COR-L47 (cell line): ENCODE data around the gene C16orf92.
"Not testable (repeated sequence)": the region's sequence is repeated elsewhere in the genome, so short reads cannot be mapped to it uniquely, and the experiment has no call there.

Source experiments
- DNase-seq: peaks from one replicate; lab custom pipeline; 2025; lab: John Stamatoyannopoulos, UW

The C16orf92 gene

DNA sequence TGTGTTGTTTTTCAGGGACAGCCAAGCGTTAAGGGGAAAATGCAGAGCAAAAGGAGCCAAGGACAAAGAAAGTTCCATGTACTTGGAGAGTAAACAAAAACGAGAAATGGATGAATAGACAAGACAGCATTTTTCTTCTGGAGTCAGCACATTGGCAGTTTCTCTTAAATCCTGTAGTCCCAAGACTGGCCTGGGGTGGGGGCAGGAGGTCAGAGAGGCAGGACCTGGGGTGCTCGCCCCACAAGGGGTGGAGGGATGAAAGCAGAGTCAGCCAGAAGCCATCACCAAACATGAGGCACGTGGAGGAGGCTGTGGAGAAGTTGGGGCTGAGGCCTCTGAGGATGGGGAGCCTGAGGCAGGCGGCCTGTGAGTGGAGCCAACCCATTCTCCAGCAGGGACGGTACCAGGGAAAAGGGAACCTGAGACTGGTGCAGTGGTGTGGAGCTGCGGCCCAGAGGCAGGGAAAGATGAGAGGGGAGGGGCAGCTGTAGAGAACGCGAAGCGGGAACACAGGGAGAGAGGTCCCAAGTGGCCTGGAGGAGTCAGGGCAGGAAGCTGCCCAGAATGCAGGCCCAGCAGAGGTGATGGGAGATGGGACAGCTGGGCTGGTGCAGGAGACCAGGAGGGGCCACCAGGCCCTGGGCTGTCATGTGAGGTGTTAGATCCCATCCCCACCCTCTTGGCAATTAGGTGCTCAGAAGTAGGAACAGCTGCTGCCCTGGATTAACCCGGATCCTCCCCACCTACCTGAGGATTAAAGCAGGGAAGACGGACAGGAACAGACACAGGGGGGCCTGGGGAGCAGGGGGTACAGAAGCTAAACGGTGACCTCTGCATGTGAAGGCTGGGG lies 4.8 kb downstream of the C16orf92 start:
- no peak for DNase-seq

DNA sequence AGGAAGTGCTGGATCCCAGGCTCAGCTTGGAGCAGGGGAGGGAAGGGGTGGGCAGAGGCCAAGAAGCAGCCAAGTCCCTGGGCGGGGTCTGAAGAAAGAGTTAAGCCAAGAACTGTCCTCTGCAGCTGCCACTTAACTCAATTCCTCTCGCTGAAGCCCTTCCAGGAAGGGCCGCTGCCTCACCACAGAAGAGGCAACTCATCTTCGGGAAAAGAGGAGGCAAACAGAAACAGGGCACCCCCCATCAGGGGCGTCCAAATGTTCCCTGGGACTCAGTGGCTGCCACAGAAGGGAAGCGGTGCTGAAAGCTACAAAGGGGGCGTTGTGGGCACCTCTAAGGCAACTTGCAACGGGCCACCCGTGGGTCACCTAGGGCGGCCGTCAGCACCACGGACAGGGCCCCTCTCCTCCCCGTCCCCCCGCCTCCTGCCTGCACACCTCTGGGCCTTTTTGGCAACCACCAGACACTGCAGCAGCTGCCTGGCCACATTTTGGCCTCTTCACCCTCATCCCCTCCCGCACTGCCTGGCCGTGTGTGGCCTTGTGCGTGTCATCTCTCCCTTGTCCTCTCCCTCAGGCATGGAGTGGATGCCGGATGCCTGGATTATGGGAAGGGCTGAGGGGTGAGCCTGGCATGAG lies 5.6 kb downstream of the C16orf92 start:
- DNase-seq = no peak

DNA sequence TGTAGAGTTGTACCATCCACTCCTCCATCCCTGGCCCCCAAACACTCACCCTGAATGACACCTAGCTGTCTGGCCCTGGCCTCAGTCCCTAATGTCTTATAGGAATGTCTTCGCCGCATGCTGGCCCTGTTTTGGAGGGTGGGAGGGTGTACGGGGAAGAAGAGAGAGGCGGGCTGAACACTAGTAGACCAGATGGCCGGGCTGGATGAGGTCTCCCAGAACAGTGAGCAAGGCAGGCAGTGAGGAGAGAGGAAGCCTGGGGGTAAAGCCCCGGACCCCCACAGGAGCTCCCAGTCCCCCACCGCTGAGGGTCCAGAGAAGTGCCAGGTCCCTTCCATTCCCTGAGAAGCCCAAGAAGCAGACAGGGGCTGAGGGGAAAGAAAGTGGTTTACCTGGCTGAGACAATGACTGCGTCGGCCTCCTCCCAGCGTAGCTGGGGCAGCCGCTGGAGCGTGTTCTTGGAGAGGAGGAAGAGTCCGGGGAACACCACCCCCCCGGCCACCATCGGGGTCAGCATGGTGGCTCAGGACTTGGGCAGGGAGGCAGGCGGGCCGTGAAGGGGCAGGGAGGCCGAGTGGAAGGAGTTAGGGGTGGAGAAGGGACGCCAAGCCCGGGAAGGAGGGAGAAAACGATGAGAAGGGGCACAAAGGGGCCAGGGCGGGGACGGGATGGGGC lies 7.2 kb downstream of the C16orf92 start:
- DNase-seq = no peak

DNA sequence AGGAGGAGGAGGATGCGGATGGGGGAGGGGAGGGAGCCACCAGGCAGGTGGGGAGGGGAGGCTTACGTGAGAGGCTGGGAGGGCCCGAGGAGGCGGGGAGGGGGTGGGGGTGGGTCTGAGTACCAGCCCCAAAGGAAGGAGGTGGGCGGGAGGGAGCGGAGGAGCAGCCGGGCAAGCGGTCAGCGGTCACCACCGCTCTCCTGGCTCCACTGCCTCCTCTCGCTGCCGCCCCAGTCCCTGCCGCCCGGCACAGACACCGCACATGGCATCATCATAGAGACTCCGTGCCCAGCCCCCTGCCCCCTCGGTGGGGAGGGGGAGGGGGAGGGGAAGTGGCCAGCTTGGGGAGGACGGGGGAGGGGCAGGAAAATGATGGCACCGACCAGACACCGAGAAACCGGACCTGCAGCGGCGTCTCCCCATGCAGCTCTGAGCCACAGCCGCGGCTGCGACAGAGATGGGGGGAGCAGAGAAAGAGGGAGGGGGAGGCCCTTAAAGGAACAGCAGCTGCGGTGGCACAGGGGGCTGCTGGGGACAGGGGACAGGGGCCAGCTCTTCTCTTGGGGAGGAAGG lies 7.9 kb downstream of the C16orf92 start, which contains the start of gene TLCD3B:
TSS of gene TLCD3B (minus strand) at position 431 of the 573 bp plus-strand sequence. CDS start 744 bp downstream, outside the sequence.
- peak; percentile 54 for DNase-seq

DNA sequence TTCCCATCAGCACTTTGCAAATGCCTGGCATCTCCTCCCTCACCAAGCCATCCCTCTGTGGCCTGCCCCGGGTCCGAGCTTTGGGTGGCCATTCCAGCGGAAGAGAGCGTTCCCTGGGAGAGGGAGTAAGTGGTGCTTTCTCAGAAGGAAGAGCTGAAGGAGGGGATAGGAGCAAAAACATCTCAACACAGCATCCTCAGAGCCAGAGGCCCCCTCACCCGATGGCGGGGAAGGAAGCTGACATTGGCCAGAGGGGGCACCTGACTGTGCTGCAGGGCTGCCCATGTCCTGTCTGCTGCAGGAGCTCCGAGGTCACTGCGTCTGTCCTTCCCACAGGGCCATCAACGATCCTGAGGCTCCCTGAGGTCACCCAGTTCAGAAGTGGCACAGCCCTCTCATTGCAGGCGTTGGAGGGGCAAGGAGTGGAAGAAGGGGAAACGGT lies 8.5 kb downstream of the C16orf92 start:
- DNase-seq = no peak

DNA sequence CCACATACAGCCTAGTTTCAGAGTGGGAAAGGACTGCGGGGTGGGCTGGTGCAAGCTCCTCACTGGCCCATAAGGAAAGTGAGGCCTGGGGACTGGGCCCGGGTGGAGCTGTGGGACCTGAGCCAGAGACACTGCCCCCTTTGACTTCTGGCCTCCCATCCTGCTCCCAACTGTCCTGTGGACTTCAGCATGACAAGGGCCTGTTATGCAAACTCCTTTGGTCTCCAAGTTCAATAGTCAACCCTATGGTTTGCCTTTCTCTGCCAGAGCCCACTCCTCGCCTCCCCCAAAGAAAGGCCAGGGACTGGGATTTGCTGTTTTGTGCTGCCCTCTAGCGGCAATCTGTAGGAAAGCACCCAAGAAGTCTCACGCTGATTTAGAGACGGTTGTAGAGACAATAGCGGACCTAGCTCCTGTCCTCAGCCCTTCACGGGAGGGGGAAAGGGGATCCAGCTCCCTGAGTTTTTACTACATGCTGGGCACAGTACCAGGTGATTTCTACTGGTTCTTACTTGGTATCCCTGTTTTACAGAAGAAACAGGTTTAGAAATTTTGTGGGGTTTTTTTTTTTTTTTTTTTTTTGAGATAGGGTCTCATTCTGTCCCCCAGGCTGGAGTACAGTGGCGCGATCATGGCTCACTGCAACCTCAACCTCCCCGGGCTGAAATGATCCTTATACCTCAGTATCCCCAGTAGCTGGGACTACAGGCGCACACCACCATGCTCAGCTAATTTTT lies 9.3 kb downstream of the C16orf92 start:
- DNase-seq = peak; percentile 73

DNA sequence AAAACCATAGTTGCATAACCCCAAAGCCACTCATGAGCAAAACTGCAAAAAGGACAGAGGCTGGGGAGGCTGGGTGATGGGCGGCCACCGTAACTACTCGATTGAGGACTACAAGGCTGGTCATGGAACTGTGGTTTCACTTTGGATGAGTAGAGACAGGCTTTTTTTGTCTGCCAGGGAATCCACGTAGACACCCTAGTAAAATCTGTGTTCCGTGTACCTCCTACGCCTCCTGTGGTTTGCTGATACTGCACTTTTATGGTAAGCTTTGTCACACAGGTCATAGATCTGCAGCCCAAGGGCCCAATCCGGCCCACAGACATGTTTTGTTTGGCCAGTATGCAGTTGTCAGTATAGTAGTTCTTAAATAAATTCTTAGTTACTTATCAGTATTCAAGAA lies 10.3 kb downstream of the C16orf92 start:
- DNase-seq = no peak

DNA sequence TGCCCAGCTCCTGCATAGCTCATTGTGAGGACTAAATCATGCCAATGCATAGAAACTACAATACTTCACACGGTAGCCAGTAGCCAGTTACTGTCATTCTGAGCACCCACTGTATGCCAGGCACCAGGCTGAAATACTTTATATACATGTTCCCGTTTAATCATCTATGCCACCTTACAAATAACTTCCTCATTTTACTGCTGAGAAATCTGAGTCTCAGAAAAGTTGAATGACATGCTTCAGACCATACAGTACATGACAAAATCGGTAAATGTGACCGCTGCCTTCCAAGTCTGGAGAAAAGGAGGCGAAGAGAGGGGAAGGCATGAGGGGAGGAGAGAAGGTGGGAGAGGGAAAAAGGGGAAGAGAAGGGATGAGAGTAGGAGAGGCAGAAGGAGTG lies 17.2 kb downstream of the C16orf92 start:
- DNase-seq = no peak

DNA sequence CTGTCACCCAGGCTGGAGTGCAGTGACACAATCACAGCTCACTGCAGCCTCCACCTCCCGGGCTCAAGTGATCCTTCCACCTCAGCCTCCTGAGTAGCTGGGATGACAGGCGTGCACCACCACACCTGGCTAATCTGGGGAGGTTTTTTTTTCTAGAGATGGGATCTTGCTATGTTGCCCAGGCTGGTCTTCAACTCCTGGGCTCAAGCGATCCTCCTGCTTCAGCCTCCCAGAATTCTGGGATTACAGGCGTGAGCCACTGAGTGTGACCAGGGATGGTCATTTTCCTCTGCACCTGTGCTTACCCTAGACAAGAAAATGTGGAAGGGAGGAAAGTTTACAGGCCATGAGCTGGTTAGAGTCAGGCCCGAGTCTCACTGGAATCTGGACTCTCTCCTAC lies 17.7 kb downstream of the C16orf92 start:
- DNase-seq = not testable (repeated sequence)

DNA sequence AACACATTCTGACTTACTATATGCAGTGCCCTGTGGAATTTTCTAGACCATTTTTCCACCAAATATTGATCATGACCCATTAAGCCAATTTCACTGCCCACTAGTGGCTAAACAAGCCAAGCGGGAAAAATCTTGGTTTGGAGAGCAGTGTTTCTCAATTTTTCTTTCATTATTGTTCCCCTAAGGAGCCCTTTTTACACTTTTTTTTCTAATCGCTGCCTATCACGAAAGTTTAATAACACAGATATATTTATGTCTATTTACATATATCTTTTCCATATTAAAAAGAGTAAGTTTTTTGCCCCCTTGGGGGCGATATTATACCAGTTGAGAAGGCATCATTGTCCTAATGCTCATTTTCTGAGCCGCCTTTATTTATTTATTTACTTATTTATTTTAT lies 18.8 kb downstream of the C16orf92 start:
- no peak for DNase-seq

DNA sequence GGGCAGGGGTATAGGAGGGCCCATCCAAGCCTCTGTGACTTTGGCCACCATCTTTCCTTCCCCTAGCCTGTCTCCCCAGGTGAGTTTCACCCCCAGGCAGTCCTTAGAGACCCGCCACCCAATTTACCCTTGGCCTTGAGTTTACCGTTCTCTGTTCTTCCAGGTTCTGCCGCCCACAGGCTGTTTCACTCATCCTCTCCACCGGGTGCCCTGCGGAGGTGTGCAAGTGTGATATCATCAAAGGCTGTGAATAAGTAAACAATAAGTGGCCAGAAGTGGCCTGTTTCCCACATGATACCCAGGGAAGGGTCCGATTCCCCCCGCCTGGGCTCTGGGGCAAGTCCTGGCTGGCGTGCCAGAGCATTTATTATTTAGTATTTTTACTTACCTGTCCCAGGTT lies 23.2 kb downstream of the C16orf92 start:
- no peak for DNase-seq

DNA sequence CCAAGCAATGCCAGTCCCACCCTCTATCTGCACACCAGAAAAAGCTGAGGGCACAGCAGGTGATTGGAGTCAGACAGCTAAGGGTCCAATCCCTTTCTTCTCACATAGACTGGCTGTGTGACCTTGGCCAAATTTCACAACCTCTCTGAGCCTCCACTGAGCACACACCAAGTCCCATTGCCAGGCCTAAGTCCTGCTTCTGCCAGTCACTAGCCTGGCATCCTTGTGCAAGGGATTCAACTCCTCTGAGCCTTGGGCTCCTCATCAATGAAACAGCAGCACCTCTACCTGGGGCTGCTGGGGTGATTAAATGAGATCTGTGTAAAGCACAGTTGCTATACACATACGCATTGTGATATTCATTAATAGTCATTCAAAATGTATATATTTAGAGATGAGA lies 23.6 kb downstream of the C16orf92 start:
- no peak for DNase-seq

DNA sequence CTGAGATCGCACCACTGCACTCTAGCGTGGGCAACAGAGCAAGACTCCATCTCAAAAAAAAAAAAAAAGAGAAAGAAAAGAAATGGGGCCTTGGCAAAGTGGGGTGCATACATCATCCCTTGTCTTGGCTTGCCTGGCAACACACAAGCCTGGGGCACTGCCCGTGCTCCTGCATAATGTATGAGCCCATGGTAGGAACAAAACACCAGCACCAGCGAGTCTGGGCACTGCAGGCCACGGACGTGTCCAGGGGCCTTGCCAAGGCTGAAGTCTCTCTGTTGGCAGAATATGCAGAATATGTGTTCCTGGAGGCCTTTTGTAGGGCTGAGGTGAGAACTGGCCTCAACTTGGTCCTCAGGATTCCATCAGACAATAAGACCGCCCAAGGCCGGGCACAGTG lies 26.9 kb downstream of the C16orf92 start:
- no peak for DNase-seq

DNA sequence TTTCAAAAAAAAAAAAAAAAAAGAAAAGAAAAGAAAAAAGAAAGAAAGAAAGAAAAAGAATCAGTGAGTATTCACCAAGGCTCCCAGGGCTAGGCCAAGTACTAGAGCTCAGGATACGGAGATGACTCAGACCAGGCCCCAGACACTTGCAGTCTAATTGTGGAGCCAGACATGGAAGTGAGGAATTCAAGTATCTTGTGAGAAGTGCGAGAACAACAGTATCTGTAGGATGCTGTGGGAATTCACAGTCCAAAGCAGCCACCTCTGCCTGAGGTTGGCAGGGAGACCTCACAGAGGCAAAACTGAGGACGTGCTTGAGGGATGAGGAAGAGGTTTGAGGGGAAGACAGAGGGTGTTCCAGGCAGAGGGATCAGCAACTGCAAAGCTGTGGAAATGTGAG lies 28.5 kb downstream of the C16orf92 start:
- no peak for DNase-seq

DNA sequence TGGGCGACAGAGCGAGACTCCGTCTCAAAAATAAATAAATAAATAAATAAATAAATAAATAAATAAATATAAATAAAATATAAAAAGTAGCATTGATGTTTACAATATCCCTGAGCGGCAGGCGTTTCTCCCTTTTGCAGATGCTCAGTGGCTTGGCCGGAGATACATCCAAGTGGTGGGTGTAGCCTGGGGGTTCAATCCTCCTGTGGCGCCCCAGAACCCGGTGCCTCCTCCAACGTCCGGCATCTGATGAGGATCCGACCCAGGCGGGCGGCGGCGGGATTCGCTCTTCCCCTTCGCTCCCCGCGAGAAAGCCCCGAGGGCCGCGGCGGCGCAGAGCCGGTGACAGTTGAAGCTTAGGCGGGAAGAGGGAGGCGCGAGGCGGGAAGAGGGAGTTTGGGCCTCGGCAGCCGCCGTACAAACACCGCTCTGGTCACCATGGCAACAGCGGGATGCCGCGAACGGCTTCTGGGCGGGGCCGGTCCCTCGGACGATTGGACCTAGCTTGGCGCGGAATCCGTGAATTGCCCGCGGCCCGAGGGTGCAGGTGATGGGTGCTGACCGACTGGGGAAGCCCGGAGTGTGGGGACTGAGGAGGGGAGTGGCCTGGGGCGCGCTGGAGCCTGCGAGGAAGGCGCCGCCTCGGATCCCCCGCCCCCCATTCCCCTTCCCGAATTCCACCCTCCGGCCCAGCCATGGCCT lies 29.8 kb downstream of the C16orf92 start:
- peak; percentile 96 for DNase-seq

DNA sequence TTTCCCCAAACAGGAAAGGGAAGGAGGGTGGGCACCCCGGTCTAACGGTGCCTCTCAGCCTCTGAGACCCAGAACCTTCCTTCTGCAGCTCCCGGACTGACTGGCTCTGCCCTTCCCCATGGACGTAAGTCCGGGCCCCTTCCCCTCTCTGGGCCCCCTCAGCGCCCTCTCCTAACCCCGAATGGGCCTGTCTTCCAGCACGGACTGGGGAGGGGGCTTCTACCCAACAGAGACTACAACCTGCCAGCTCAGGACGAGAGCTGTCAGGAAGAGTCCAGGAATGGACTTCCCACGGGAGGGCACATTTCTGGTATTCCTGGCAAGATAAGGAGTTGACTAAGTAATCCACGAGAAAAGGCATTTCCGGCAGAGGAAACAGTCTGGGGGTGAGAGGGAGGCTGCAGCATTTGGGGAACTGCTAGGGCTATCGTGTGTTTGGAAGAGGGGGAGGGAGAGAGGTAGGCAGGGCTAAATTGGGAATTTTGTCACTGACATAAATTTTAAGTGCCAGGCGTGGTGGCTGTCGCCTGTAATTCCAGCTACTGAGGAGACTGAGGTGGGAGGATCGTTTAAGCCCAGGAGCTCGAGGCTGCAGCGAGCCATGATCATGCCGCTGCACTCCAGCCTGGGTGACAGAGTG lies 30.5 kb downstream of the C16orf92 start:
- peak; percentile 22 for DNase-seq

DNA sequence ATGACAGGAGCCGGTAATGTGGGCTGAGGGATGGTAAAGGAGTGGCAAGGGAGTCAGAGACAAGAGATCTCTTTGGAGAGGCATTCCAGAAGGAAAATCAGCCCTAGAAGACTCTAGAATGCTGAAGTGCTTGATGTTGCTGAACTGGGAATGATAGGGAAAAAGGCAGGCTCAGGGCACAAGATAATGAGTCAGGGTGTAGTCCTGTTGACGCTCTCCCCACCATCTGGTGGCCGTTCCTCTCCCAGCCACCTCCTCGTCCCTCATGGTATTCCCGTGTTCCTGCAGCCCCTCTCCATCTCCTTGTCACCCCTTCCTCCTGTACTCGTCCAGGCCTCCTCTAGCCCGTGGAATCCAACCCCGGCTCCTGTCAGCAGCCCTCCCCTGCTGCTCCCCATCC lies 31.5 kb downstream of the C16orf92 start:
- no peak for DNase-seq

DNA sequence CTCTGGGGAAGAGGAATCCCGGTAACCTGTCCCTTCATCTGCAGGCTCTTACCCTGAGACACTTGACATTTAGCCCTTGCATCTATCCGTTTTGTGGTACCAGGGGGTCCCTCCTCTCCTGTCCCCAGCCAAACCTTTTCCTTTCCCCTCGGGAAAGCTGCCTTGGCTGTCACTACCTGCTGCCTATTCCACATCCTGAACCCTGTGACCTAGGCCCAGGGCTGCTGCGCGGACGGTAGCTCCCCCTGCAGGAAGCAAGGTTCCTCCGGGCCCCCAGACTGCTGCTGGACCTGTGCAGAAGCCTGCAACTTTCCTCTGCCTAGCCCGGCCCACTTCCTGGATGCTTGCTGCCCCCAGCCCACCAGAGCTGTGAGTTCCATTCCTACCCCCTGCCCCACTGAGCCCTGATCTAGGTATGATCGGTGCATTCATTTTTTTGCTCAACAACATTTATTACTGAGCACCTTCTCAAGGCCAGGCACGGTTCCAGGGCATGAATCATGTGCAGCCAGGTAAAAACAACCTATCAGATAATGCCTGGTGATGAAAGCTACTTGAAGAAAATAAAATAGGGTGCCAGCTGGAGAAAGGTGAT lies 32.1 kb downstream of the C16orf92 start:
- DNase-seq = no peak

DNA sequence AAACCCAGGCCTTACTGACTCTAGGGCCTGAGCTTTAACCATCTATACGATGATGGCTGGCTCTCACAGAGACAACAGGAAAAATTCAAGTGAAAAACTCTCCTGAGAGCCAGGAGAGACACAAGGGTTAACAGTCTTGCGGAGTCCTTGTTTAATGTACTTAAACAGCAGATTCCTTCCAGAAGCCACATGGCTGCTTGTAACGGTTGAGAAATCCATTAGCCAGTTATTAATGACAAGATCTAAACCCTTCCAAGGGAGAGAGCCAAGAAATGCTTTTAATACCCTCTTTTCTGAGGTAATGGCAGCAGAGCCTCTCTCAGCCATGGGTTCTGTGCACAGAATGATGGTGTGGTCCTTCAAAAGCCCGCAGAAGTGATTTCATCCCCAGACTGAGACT lies 37.3 kb downstream of the C16orf92 start:
- DNase-seq = no peak

DNA sequence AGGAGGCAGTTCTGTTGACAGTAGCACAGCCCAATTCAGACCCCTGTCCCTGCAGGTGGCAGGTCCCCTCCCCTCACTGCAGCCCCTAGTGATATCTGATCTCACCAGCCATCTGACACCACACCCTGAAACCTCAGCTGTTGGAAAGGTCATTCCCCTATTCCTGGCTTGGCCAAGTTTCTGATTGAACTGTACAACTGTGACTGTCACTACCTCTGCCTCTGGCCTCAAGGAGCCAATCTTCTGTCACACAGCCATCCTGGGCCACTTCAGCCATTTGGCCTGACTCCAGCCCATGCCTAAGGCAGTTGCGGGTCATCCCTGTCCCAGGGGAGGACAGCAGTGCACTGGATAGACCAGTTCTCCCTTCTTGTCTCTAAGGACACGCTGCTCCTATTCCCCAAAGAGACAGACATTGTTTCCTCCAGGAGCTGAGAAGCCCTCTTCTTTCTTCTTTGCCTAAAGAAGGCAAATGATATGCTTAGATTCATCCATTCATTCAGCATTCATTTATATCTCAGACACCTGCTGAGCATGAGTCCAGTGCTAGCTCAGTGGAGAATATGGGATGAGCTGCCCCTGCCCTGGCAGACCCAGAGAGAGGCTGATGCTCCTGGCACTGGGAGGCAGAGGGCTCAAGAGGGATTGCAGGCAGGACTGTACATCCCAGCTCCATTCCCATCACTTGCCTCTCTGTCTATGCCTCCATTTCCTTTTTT lies 38.0 kb downstream of the C16orf92 start:
- DNase-seq = no peak
